Osteoblast (primary cell): ENCODE measurements around the gene TBRG4. TPM values are rescaled to one million over a fixed set of nuclear protein-coding genes. Genes with fewer than 3 reads are reported as not detected.

ENCODE experiments used
- DNase-seq: peaks from one replicate; pipeline ENCODE4 v3.0.0; 2011; ENCODE audit warnings: low spot score, mixed read lengths; ENCODE audit not compliant: insufficient read length; ENCODE audit errors: missing footprints
- H2AFZ ChIP-seq: 2 replicates; pipeline ENCODE4 v1.6.0; 2011; ENCODE audit warnings: mild to moderate bottlenecking, low read length
- H3K27ac ChIP-seq: 2 replicates; pipeline ENCODE4 v1.5.1; 2011; ENCODE audit warnings: mild to moderate bottlenecking, low read depth, low read length, moderate library complexity
- H3K27me3 ChIP-seq: 2 replicates; pipeline ENCODE4 v1.6.0; 2012; ENCODE audit warnings: mild to moderate bottlenecking, control low read depth, inconsistent platforms, low read length, moderate library complexity; ENCODE audit not compliant: insufficient read depth
- H3K36me3 ChIP-seq: 2 replicates; pipeline ENCODE4 v1.5.1; 2011; ENCODE audit warnings: mild to moderate bottlenecking, low read length, control low read depth, moderate library complexity; ENCODE audit not compliant: insufficient read depth
- H3K4me1 ChIP-seq: 2 replicates; pipeline ENCODE4 v1.5.1; 2011; ENCODE audit warnings: mild to moderate bottlenecking, low read length, control low read depth, moderate library complexity; ENCODE audit not compliant: insufficient read depth
- H3K4me2 ChIP-seq: 2 replicates; pipeline ENCODE4 v1.6.0; 2011; ENCODE audit warnings: mild to moderate bottlenecking, low read length; ENCODE audit not compliant: insufficient read depth
- H3K4me3 ChIP-seq: fragments of 200-600 bp; sonication (generic); 3 replicates; pipeline ENCODE4 v1.5.1; 2012; ENCODE audit warnings: mild to moderate bottlenecking, low read length, inconsistent platforms; ENCODE audit not compliant: insufficient read depth
- H3K79me2 ChIP-seq: 2 replicates; pipeline ENCODE4 v1.6.0; 2012; ENCODE audit warnings: mild to moderate bottlenecking, low read length, control low read depth, inconsistent platforms; ENCODE audit not compliant: insufficient read depth
- H3K9me3 ChIP-seq: 2 replicates; pipeline ENCODE4 v1.5.1; 2011; ENCODE audit warnings: low read depth, low read length, control low read depth
- H4K20me1 ChIP-seq: 2 replicates; pipeline ENCODE4 v1.6.0; 2012; ENCODE audit warnings: mild to moderate bottlenecking, low read length, control low read depth; ENCODE audit not compliant: insufficient read depth
- CTCF ChIP-seq: IDR thresholded peaks from 2 replicates; pipeline ENCODE4 v1.5.1; 2011; ENCODE audit warnings: mild to moderate bottlenecking, low read depth, low read length, moderate library complexity; ENCODE audit errors: extremely low read depth
- total RNA-seq: library from RNA; depleted of rRNA; stranded (reverse); fragments of >200 nt; gene quantifications from 2 replicates; pipeline ENCODE4 v1.2.3, GENCODE V29; 2012

TBRG4 gene
- total RNA-seq, 1 donor = 43.1 TPM

- Histone ChIP-seq H3K27me3 (no peaks in the 10 kb centered on the region), H3K4me2 (no peak overlapping the region), H3K9me3 (no peaks in the 10 kb centered on the region), H4K20me1 (no peaks in the 10 kb centered on the region), H3K79me2 (no peaks in the 10 kb centered on the region), H3K36me3 (no peaks in the 10 kb centered on the region), H3K4me3 (no peak overlapping the region), H2AFZ (no peak overlapping the region), H3K27ac (no peak overlapping the region), H3K4me1 (no peaks in the 10 kb centered on the region)
- no peak for DNase-seq
- TF ChIP-seq CTCF = no peak
Observed at GRCh38 chr7:45122975-45123860, 11.7 kb upstream of the TBRG4 start.

- Histone ChIP-seq H3K4me2 (no peak overlapping the region), H3K27me3 (peaks cover 11% of the 10 kb centered on the region), H3K27ac (no peak overlapping the region), H3K4me1 (no peaks in the 10 kb centered on the region), H4K20me1 (no peaks in the 10 kb centered on the region), H3K79me2 (no peaks in the 10 kb centered on the region), H3K4me3 (no peak overlapping the region), H3K9me3 (no peaks in the 10 kb centered on the region), H2AFZ (no peak overlapping the region), H3K36me3 (no peaks in the 10 kb centered on the region)
- no peak for DNase-seq
- TF ChIP-seq CTCF = no peak
Observed at GRCh38 chr7:45119550-45119949, 8.1 kb upstream of the TBRG4 start.

- DNase-seq = no peak
Observed at GRCh38 chr7:45118889-45119331, 7.4 kb upstream of the TBRG4 start.

More at GRCh38 chr7:45118889-45119331, 7.4 kb upstream of the TBRG4 start:
- Histone ChIP-seq H3K79me2 (no peaks in the 10 kb centered on the region), H3K27ac (no peak overlapping the region), H3K4me1 (no peaks in the 10 kb centered on the region), H4K20me1 (no peaks in the 10 kb centered on the region), H3K9me3 (no peaks in the 10 kb centered on the region), H3K4me2 (no peak overlapping the region), H3K36me3 (no peaks in the 10 kb centered on the region), H3K4me3 (no peak overlapping the region), H3K27me3 (peaks cover 14% of the 10 kb centered on the region), H2AFZ (no peak overlapping the region)
- no peak for TF ChIP-seq CTCF
